DND-41 (cell line): ENCODE results near the gene CHM.
"Not testable (repeated sequence)": the region's sequence is repeated elsewhere in the genome, so short reads cannot be mapped to it uniquely, and the experiment has no call there.

Experiments used
- EZH2 ChIP-seq: IDR thresholded peaks from 3 replicates; pipeline ENCODE4 v1.6.1; 2012; ENCODE audit warnings: borderline replicate concordance, low read depth, mild to moderate bottlenecking, moderate library complexity, low read length, inconsistent platforms; ENCODE audit not compliant: severe bottlenecking
- TF ChIP-seq, protein P1 (sequence below): IDR thresholded peaks from 2 replicates; pipeline ENCODE4 v1.5.1; 2012; ENCODE audit warnings: borderline replicate concordance, low read length, moderate library complexity, mild to moderate bottlenecking; ENCODE audit not compliant: poor library complexity, severe bottlenecking; ENCODE audit errors: extremely low read depth

DNA sequence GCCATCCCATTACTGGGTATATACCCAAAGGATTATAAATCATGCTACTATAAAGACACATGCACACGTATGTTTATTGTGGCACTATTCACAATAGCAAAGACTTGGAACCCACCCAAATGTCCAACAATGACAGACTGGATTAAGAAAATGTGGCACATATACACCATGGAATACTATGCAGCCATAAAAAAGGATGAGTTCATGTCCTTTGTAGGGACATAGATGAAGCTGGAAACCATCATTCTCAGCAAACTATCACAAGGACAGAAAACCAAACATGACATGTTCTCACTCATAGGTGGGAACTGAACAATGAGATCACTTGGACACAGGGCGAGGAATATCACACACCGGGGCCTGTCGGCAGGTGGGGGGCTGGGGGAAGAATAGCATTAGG lies 39.5 kb downstream of the CHM start:
- TF ChIP-seq, protein P1, sequence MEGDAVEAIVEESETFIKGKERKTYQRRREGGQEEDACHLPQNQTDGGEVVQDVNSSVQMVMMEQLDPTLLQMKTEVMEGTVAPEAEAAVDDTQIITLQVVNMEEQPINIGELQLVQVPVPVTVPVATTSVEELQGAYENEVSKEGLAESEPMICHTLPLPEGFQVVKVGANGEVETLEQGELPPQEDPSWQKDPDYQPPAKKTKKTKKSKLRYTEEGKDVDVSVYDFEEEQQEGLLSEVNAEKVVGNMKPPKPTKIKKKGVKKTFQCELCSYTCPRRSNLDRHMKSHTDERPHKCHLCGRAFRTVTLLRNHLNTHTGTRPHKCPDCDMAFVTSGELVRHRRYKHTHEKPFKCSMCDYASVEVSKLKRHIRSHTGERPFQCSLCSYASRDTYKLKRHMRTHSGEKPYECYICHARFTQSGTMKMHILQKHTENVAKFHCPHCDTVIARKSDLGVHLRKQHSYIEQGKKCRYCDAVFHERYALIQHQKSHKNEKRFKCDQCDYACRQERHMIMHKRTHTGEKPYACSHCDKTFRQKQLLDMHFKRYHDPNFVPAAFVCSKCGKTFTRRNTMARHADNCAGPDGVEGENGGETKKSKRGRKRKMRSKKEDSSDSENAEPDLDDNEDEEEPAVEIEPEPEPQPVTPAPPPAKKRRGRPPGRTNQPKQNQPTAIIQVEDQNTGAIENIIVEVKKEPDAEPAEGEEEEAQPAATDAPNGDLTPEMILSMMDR = not testable (repeated sequence)
- TF ChIP-seq EZH2 = not testable (repeated sequence)
